AG09319 (cell line): ENCODE data around the gene GPR160.

Experiments used
- DNase-seq: peaks from one replicate; pipeline ENCODE4 v3.0.0-alpha.2; 2010; ENCODE audit warnings: low read depth; ENCODE audit errors: extremely low read depth
- TF ChIP-seq, protein P1 (sequence below): IDR thresholded peaks from 2 replicates; pipeline ENCODE4 v1.5.1; 2011; ENCODE audit warnings: low read depth, mild to moderate bottlenecking, inconsistent platforms, low read length, moderate library complexity

GPR160 gene

DNA sequence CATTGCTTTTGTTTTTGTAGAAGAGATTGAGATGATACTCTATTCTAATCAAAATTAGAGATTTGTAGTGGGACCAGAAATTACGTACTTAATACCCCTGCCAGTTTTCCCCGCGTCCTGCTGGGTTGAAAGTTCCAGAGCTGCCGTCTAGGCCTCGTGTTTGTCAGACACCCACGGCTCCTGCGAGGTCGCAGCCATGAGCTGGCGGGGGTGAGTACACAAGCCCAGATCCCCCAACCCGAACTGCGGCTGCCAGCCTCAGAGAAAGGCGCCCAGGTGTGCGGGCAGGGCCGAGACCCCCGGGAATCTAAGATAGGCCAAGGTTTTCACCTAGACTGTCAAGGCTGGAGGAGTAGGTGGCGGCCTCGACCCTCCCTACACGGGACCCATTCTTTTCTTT is 26.3 kb downstream of the GPR160 start:
- TF ChIP-seq, protein P1, sequence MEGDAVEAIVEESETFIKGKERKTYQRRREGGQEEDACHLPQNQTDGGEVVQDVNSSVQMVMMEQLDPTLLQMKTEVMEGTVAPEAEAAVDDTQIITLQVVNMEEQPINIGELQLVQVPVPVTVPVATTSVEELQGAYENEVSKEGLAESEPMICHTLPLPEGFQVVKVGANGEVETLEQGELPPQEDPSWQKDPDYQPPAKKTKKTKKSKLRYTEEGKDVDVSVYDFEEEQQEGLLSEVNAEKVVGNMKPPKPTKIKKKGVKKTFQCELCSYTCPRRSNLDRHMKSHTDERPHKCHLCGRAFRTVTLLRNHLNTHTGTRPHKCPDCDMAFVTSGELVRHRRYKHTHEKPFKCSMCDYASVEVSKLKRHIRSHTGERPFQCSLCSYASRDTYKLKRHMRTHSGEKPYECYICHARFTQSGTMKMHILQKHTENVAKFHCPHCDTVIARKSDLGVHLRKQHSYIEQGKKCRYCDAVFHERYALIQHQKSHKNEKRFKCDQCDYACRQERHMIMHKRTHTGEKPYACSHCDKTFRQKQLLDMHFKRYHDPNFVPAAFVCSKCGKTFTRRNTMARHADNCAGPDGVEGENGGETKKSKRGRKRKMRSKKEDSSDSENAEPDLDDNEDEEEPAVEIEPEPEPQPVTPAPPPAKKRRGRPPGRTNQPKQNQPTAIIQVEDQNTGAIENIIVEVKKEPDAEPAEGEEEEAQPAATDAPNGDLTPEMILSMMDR: no peak
- no peak for DNase-seq

DNA sequence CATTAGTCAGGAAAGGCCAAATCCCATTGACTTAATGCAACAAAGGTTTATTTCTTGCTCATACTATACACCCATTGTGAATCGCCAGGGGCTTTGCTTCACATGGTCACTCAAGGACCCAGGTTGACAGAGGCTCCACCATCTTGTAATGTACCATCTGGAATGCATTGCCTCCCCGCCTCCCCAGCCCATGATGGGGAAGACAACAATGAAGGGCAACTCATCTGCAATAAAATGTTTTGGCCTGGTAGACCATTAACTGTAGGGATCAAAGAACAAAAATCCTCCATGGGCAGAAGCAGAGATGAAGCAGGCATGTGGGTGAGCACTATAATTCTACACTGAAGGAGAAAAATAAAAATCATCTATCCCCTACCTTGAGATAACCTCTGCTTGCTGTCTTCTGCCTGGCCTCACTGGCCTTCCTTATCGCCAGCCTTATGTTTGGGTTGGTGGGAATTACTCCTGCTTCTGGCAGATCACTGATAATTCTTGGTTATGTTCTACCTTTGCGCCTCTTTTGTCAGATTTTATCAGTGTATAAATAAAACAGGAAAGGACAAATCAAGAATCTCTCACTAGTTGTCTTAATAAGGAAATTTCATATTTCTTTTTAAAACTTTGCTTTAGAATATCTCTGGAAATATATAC is 37.8 kb downstream of the GPR160 start:
- TF ChIP-seq, protein P1: no peak
- DNase-seq: no peak

- TF ChIP-seq, protein P1: no peak
- no peak for DNase-seq
These were observed 39.0 kb downstream of the GPR160 start for GRCh38 chr3:170076715-170077238.

DNA sequence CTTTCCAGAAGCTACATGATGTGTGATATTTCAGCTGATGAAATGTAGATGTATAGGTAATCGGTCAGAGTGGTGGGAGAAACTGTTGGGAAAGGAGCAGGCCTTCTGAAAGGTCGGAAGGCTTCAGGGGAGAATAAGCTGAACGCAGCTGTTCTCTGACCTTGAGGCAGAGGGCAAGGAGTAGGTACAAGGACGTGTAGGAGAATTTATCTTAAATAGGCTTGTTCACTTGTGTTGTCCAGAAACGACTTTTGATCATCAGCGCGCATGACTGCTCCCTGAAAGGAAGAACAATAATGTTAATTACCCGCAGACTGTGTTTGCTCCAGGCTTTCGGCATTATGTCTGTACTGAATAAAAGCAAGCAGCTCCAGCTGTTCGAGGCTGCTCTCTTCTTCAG is 39.6 kb downstream of the GPR160 start:
- TF ChIP-seq, protein P1: no peak
- no peak for DNase-seq

GRCh38 chr3:170078620-170079281 is 41.0 kb downstream of the GPR160 start:
- TF ChIP-seq, protein P1: no peak; the same call in 1 of the 2 replicates
- no peak for DNase-seq

GRCh38 chr3:170079536-170080165 is 41.9 kb downstream of the GPR160 start:
- DNase-seq: peak; percentile 30
- TF ChIP-seq, protein P1: no peak

DNA sequence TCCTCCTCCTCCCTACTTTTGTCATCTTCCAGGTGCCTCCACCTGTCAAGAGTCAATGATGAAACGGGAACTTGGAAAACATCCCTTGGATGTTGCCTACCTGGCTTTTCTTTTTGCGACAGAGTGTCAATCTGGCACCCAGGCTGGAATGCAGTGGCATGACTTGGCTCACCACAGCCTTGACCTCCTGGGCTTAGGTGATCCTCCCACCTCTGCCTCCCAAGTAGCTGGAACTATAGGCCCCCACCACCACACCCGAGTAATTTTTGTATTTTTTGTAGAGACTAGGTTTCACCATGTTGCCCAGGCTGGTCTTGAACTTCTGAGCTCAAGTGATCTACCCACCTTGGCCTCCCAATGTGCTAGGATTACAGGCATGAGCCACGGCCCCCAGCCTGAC is 42.8 kb downstream of the GPR160 start:
- TF ChIP-seq, protein P1: no peak
- DNase-seq: no peak
